ENCODE measurements around the gene BAG5. TPM values are rescaled to one million over a fixed set of nuclear protein-coding genes. Genes with fewer than 3 reads are reported as not detected.
"Not testable (repeated sequence)": the region's sequence is repeated elsewhere in the genome, so short reads cannot be mapped to it uniquely, and the experiment has no call there.

Gene BAG5
- total RNA-seq, 1 experiment from 2014 or later = 28.9 TPM

GRCh38 chr14:103526247-103526913 is 36.1 kb downstream of the BAG5 start:
- Histone ChIP-seq H3K4me3 (ENCODE audit: low read depth, low read length) (no peak overlapping the region), H3K9me3 (no peaks in the 10 kb centered on the region), H3K36me3 (ENCODE audit: control insufficient read depth, insufficient read depth, low read length) (no peaks in the 10 kb centered on the region), H3K4me1 (peaks cover 62% of the 10 kb centered on the region), H3K27me3 (replicated peaks; ENCODE audit: control insufficient read depth, insufficient read depth, low read length) (no peaks in the 10 kb centered on the region)
- no peak for TF ChIP-seq CTCF (IDR thresholded peaks at IDR 0.05; ENCODE audit: insufficient read depth in 1 of 2, low read depth in 1 of 2, low read length in 1 of 2, severe bottlenecking in 1 of 2, unreplicated experiment in 1 of 2)
- peaks cover 35% of the 10 kb centered on the region for H3K4me1 Mint-ChIP-seq (ENCODE audit: low read depth, unreplicated experiment)
- no peak for DNase-seq
- no peaks in the 10 kb centered on the region for H3K9me3 Mint-ChIP-seq (ENCODE audit: unreplicated experiment)
- no TSS peak for BruUV-seq (replicated peaks)
- peaks cover 38% of the 10 kb centered on the region for H3K36me3 Mint-ChIP-seq (ENCODE audit: insufficient read depth, unreplicated experiment)
- ChIA-PET CTCF (no interaction called here), POLR2A (no interaction called here)
- no peaks in the 10 kb centered on the region for H3K27me3 Mint-ChIP-seq (ENCODE audit: insufficient read depth, unreplicated experiment)
- H3K4me3 Mint-ChIP-seq (ENCODE audit: unreplicated experiment) = peak overlapping the region; percentile 51
- intact Hi-C loops (cut with micrococcal nuclease; ENCODE audit: unreplicated experiment) = no loop called here
- H3K27ac Mint-ChIP-seq (ENCODE audit: unreplicated experiment) = peak overlapping the region; percentile 84

DNA sequence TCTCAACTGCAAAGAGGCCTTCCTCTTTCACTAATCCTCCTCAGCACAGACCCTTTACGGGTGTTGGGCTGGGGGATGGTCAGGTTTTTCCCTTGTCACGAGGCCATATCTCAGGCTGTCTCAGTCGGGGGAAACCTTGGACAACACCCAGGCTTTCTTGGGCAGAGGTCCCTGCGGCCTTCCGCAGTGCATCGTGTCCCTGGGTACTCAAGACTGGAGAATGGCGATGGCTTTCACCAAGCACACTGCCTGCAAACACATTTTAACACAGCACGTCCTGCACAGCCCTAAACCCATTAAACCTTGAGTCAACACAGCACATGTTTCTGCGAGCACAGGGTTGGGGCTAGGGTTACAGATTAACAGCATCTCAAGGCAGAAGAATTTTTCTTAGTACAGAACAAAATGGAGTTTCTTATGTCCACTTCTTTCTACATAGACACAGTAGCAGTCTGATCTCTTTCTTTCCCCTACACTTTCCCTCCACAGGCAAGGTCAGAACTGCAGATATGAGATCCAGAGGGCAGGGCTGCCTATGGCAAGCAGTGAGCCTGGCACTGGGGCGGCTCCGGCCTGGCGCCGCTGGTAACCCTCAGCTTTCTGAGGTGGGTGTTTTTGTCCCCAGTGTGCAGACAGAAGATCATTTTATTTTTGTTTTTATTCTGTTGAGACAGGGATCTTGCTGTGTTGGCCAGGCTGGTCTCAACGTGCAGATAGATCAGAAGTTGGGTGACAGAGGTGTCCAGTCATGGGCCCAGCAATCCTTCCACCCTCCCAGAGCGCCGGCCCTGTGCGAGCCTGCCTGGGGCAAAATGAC is 36.8 kb downstream of the BAG5 start:
- H3K4me3 ChIP-seq (ENCODE audit: low read depth, low read length); intact Hi-C loops (cut with micrococcal nuclease; ENCODE audit: unreplicated experiment); POLR2A ChIA-PET; H3K36me3 ChIP-seq (ENCODE audit: control insufficient read depth, insufficient read depth, low read length); H3K27me3 ChIP-seq (replicated peaks; ENCODE audit: control insufficient read depth, insufficient read depth, low read length); H3K27me3 Mint-ChIP-seq (ENCODE audit: insufficient read depth, unreplicated experiment); H3K9me3 ChIP-seq; H3K9me3 Mint-ChIP-seq (ENCODE audit: unreplicated experiment); BruUV-seq (replicated peaks); CTCF ChIA-PET: not testable (repeated sequence)
- Mint-ChIP-seq H3K36me3 (ENCODE audit: insufficient read depth, unreplicated experiment) (peaks cover 38% of the 10 kb centered on the region), H3K4me1 (ENCODE audit: low read depth, unreplicated experiment) (peaks cover 35% of the 10 kb centered on the region), H3K27ac (ENCODE audit: unreplicated experiment) (peak overlapping the region; percentile 84), H3K4me3 (ENCODE audit: unreplicated experiment) (peak overlapping the region; percentile 51)
- H3K4me1 ChIP-seq = peaks cover 68% of the 10 kb centered on the region
- DNase-seq = peak; percentile 75 to 85

GRCh38 chr14:103524002-103524935 is 38.2 kb downstream of the BAG5 start:
- ChIA-PET POLR2A (interaction anchor here (0.6 kb wide), 1 partner anchor 40 kb away, joined by 10 read pairs; no protein-coding TSS in a partner anchor), CTCF (no interaction called here)
- Histone ChIP-seq H3K27me3 (replicated peaks; ENCODE audit: control insufficient read depth, insufficient read depth, low read length) (no peaks in the 10 kb centered on the region), H3K9me3 (no peaks in the 10 kb centered on the region), H3K4me1 (peaks cover 62% of the 10 kb centered on the region), H3K4me3 (ENCODE audit: low read depth, low read length) (peak overlapping the region; percentile 13), H3K36me3 (ENCODE audit: control insufficient read depth, insufficient read depth, low read length) (peaks cover 5% of the 10 kb centered on the region)
- Mint-ChIP-seq H3K36me3 (ENCODE audit: insufficient read depth, unreplicated experiment) (peaks cover 42% of the 10 kb centered on the region), H3K27me3 (ENCODE audit: insufficient read depth, unreplicated experiment) (no peaks in the 10 kb centered on the region), H3K4me3 (ENCODE audit: unreplicated experiment) (peak overlapping the region; percentile 51), H3K9me3 (ENCODE audit: unreplicated experiment) (no peaks in the 10 kb centered on the region), H3K27ac (ENCODE audit: unreplicated experiment) (peak overlapping the region; percentile 84), H3K4me1 (ENCODE audit: low read depth, unreplicated experiment) (peaks cover 35% of the 10 kb centered on the region)
- DNase-seq = no peak
- no peak for TF ChIP-seq CTCF (IDR thresholded peaks at IDR 0.05; ENCODE audit: insufficient read depth in 1 of 2, low read depth in 1 of 2, low read length in 1 of 2, severe bottlenecking in 1 of 2, unreplicated experiment in 1 of 2)
- intact Hi-C loops (cut with micrococcal nuclease; ENCODE audit: unreplicated experiment) = no loop called here
- no TSS peak for BruUV-seq (replicated peaks)

Data from Caco-2 (cell line).